Left lobe of liver (tissue), 2 donors: ENCODE measurements around the gene ATF1. TPM values are rescaled to one million over a fixed set of nuclear protein-coding genes. Genes with fewer than 3 reads are reported as not detected.
"Not testable (repeated sequence)": the region's sequence is repeated elsewhere in the genome, so short reads cannot be mapped to it uniquely, and the experiment has no call there.

Experiments used
- ATAC-seq: fragments of 200-7000 bp; cut with Tn5 transposase; one replicate; pipeline ENCODE4 v1.9.1; 2020; ENCODE audit warnings: mild to moderate bottlenecking, moderate library complexity
- DNase-seq: peaks from one replicate; pipeline ENCODE4 v3.0.0-alpha.2; 2020; ENCODE audit warnings: low spot score
- total RNA-seq: library from RNA; stranded (reverse); gene quantifications from one replicate; pipeline ENCODE4 v1.2.1, GENCODE V29; 2021
- donor health status: DM: no; HTN: no; CAD: no; lungs with moderate emphysema.
- donor health status: DM: no; HTN: yes; CAD: no.

ATF1 gene
- total RNA-seq, 1 donor from 2014 or later: 13.6 TPM

GRCh38 chr12:50848963-50849362 lies 85.1 kb downstream of the ATF1 start:
- ATAC-seq (no peak), DNase-seq (no peak)

- not testable (repeated sequence) for DNase-seq, ATAC-seq
Observed at GRCh38 chr12:50855218-50855617, 91.3 kb downstream of the ATF1 start.

GRCh38 chr12:50855679-50856078 lies 91.8 kb downstream of the ATF1 start:
- ATAC-seq, DNase-seq: not testable (repeated sequence)

GRCh38 chr12:50859621-50860310 lies 95.9 kb downstream of the ATF1 start:
- DNase-seq (no peak), ATAC-seq (no peak)

GRCh38 chr12:50862316-50862715 lies 98.4 kb downstream of the ATF1 start:
- no peak for DNase-seq
- ATAC-seq: no peak

- no peak for ATAC-seq
- no peak for DNase-seq
Observed at GRCh38 chr12:50865266-50865665, 101.4 kb downstream of the ATF1 start.

GRCh38 chr12:50868881-50869280 lies 105.0 kb downstream of the ATF1 start:
- ATAC-seq, DNase-seq: not testable (repeated sequence)

Other genes starting within 250 kb of the ATF1 start
- gene TMPRSS12, start 78.8 kb downstream of the ATF1 start, total RNA-seq: not detected
- gene HIGD1C, start 188.4 kb downstream of the ATF1 start, total RNA-seq: not detected